Muscle of leg (tissue), 11 donors: ENCODE measurements around the gene RNASE11. TPM values are rescaled to one million over a fixed set of nuclear protein-coding genes. Genes with fewer than 3 reads are reported as not detected.
"Not testable (repeated sequence)": the region's sequence is repeated elsewhere in the genome, so short reads cannot be mapped to it uniquely, and the experiment has no call there.

Source experiments
- DNase-seq: peaks from one replicate; pipeline ENCODE4 v3.0.0; 2013
- H3K27ac ChIP-seq: one replicate; pipeline ENCODE4 v1.5.1; 2013; ENCODE audit warnings: mild to moderate bottlenecking, low read length, control low read depth
- H3K27me3 ChIP-seq: one replicate; pipeline ENCODE4 v1.6.1; 2013; ENCODE audit warnings: low read length; ENCODE audit not compliant: control insufficient read depth, insufficient read depth
- H3K36me3 ChIP-seq: one replicate; pipeline ENCODE4 v1.6.1; 2013; ENCODE audit warnings: low read length; ENCODE audit not compliant: control insufficient read depth, insufficient read depth
- H3K4me1 ChIP-seq: one replicate; pipeline ENCODE4 v1.6.1; 2013; ENCODE audit warnings: low read length; ENCODE audit not compliant: control insufficient read depth, insufficient read depth
- H3K4me3 ChIP-seq: one replicate; pipeline ENCODE4 v1.5.1; 2013; ENCODE audit warnings: low read length, control low read depth
- H3K9me3 ChIP-seq: replicated peaks from 2 replicates; pipeline ENCODE4 v1.6.1; 2013; ENCODE audit warnings: low read depth, low read length; ENCODE audit not compliant: control insufficient read depth
- WGBS: methylation state at CpG from one replicate; pipeline ENCODE4 v1.1.5; 2013; ENCODE audit warnings: missing lambda C conversion rate; ENCODE audit not compliant: insufficient coverage; 5-methylcytosine and 5-hydroxymethylcytosine counted together
- polyA plus RNA-seq, 8 donors: library from polyadenylated mRNA; unstranded; fragments of 120-200 nt; gene quantifications; one replicate each; pipeline versions ENCODE4 v1.2.1 to v1.2.3, GENCODE V29; 2013; ENCODE audit warnings: inconsistent platforms in 1 of 8, low replicate concordance in 1 of 8; ENCODE audit not compliant: insufficient read length in 8 of 8, insufficient read depth in 1 of 8
- total RNA-seq: library from RNA; stranded (reverse); fragments of 120-200 nt; gene quantifications from one replicate; pipeline ENCODE4 v1.2.4, GENCODE V29; 2013

The RNASE11 gene
- total and polyA plus RNA-seq, 9 donors = not detected

- H3K27me3 ChIP-seq = no peaks in the 10 kb centered on the region
- no peak overlapping the region for H3K27ac ChIP-seq
- no peaks in the 10 kb centered on the region for H3K9me3 ChIP-seq
- H3K4me1 ChIP-seq = no peaks in the 10 kb centered on the region
- no peaks in the 10 kb centered on the region for H3K36me3 ChIP-seq
- WGBS = 80% methylated on average over 1 of the region's 4 CpGs
- H3K4me3 ChIP-seq = no peak overlapping the region
- DNase-seq = no peak
Observed at GRCh38 chr14:20580242-20580641, 7.6 kb downstream of the RNASE11 start.

- H3K36me3 ChIP-seq = no peaks in the 10 kb centered on the region
- WGBS = 41% methylated on average over 6 of the region's 14 CpGs
- H3K27me3 ChIP-seq = no peaks in the 10 kb centered on the region
- no peaks in the 10 kb centered on the region for H3K9me3 ChIP-seq
- H3K4me3 ChIP-seq = no peak overlapping the region
- no peaks in the 10 kb centered on the region for H3K4me1 ChIP-seq
- no peak overlapping the region for H3K27ac ChIP-seq
- no peak for DNase-seq
Observed at GRCh38 chr14:20578784-20579502, 8.9 kb downstream of the RNASE11 start.

GRCh38 chr14:20578325-20578724, 9.5 kb downstream of the RNASE11 start:
- no peak overlapping the region for H3K4me3 ChIP-seq
- no peaks in the 10 kb centered on the region for H3K27me3 ChIP-seq
- H3K27ac ChIP-seq = no peak overlapping the region
- H3K36me3 ChIP-seq = no peaks in the 10 kb centered on the region
- no peaks in the 10 kb centered on the region for H3K9me3 ChIP-seq
- WGBS = 60% methylated on average over 1 of the region's 3 CpGs
- H3K4me1 ChIP-seq = no peaks in the 10 kb centered on the region
- no peak for DNase-seq

- DNase-seq, H3K36me3 ChIP-seq, H3K4me3 ChIP-seq, H3K27ac ChIP-seq, H3K4me1 ChIP-seq, H3K27me3 ChIP-seq: not testable (repeated sequence)
- no CpG with 5 or more reads among the region's 4 CpGs for WGBS
- peaks cover 13% of the 10 kb centered on the region for H3K9me3 ChIP-seq
Observed at GRCh38 chr14:20572382-20572990, 15.3 kb downstream of the RNASE11 start.

- no CpG with 5 or more reads among the region's 1 CpG for WGBS
- not testable (repeated sequence) for H3K4me3 ChIP-seq, H3K36me3 ChIP-seq, H3K4me1 ChIP-seq, H3K27ac ChIP-seq, H3K27me3 ChIP-seq, DNase-seq
- peaks cover 13% of the 10 kb centered on the region for H3K9me3 ChIP-seq
Observed at GRCh38 chr14:20570720-20571119, 17.1 kb downstream of the RNASE11 start.

GRCh38 chr14:20569865-20570264, 17.9 kb downstream of the RNASE11 start:
- no CpG with 5 or more reads among the region's 2 CpGs for WGBS
- not testable (repeated sequence) for DNase-seq, H3K27ac ChIP-seq, H3K27me3 ChIP-seq, H3K4me1 ChIP-seq, H3K36me3 ChIP-seq, H3K4me3 ChIP-seq
- peaks cover 13% of the 10 kb centered on the region for H3K9me3 ChIP-seq

GRCh38 chr14:20569066-20569465, 18.7 kb downstream of the RNASE11 start:
- Histone ChIP-seq H3K9me3 (peaks cover 13% of the 10 kb centered on the region), H3K4me1 (no peaks in the 10 kb centered on the region), H3K36me3 (no peaks in the 10 kb centered on the region), H3K27ac (no peak overlapping the region), H3K27me3 (no peaks in the 10 kb centered on the region), H3K4me3 (no peak overlapping the region)
- DNase-seq = no peak

GRCh38 chr14:20568393-20568792, 19.4 kb downstream of the RNASE11 start:
- Histone ChIP-seq H3K27ac (no peak overlapping the region), H3K27me3 (no peaks in the 10 kb centered on the region), H3K9me3 (peaks cover 13% of the 10 kb centered on the region), H3K4me3 (no peak overlapping the region), H3K4me1 (no peaks in the 10 kb centered on the region), H3K36me3 (no peaks in the 10 kb centered on the region)
- WGBS = 83% methylated on average over 3 of the region's 3 CpGs
- DNase-seq = no peak

GRCh38 chr14:20567199-20567598, 20.6 kb downstream of the RNASE11 start:
- peaks cover 13% of the 10 kb centered on the region for H3K9me3 ChIP-seq
- H3K36me3 ChIP-seq, H3K27ac ChIP-seq, DNase-seq, H3K27me3 ChIP-seq, H3K4me1 ChIP-seq, H3K4me3 ChIP-seq: not testable (repeated sequence)
- WGBS = no CpG with 5 or more reads among the region's 1 CpG

- Histone ChIP-seq H3K9me3 (peaks cover 12% of the 10 kb centered on the region), H3K4me1 (no peaks in the 10 kb centered on the region), H3K27me3 (no peaks in the 10 kb centered on the region), H3K36me3 (no peaks in the 10 kb centered on the region), H3K27ac (no peak overlapping the region), H3K4me3 (no peak overlapping the region)
- WGBS = 95% methylated on average over 2 of the region's 2 CpGs
- no peak for DNase-seq
Observed at GRCh38 chr14:20564501-20564997, 23.3 kb downstream of the RNASE11 start.
